Astrocyte of the spinal cord (primary cell): Measurements from ENCODE around the gene MATN1.

Experiments used
- DNase-seq: peaks from one replicate; pipeline ENCODE4 v3.0.0; 2011; ENCODE audit warnings: low read depth, low spot score
- H3K4me3 ChIP-seq: 2 replicates; pipeline ENCODE4 v1.5.1; 2011; ENCODE audit warnings: low read depth, mild to moderate bottlenecking, low read length, moderate library complexity
- CTCF ChIP-seq: IDR thresholded peaks from 2 replicates; pipeline ENCODE4 v1.5.1; 2012; ENCODE audit warnings: low read depth, mild to moderate bottlenecking, low read length, inconsistent platforms
- in situ Hi-C: cut with HindIII; loops from 2 replicates; pipeline ENCODE4 v1.10.0; 2017; ENCODE audit warnings: low sequenced_read_pairs

MATN1 gene

GRCh38 chr1:30682396-30683275 lies 40.7 kb downstream of the MATN1 start:
- in situ Hi-C loops, result no loop called here
- no peak for TF ChIP-seq CTCF
- H3K4me3 ChIP-seq, result no peak overlapping the region
- DNase-seq, result no peak

GRCh38 chr1:30681782-30682181 lies 41.6 kb downstream of the MATN1 start:
- no peak overlapping the region for H3K4me3 ChIP-seq
- in situ Hi-C loops, result no loop called here
- no peak for DNase-seq
- no peak for TF ChIP-seq CTCF

GRCh38 chr1:30680879-30681278 lies 42.5 kb downstream of the MATN1 start:
- H3K4me3 ChIP-seq, result no peak overlapping the region
- no peak for DNase-seq
- in situ Hi-C loops, result no loop called here
- TF ChIP-seq CTCF, result no peak

- in situ Hi-C loops, result no loop called here
Measured at GRCh38 chr1:30680429-30680828, 43.0 kb downstream of the MATN1 start.

GRCh38 chr1:30679976-30680305 lies 43.4 kb downstream of the MATN1 start:
- DNase-seq, result no peak
- in situ Hi-C loops, result no loop called here
- no peak for TF ChIP-seq CTCF
- H3K4me3 ChIP-seq, result no peak overlapping the region

More at GRCh38 chr1:30680429-30680828, 43.0 kb downstream of the MATN1 start:
- no peak for TF ChIP-seq CTCF
- H3K4me3 ChIP-seq, result no peak overlapping the region
- no peak for DNase-seq

GRCh38 chr1:30679201-30679975 lies 44.0 kb downstream of the MATN1 start:
- no peak for TF ChIP-seq CTCF
- no peak for DNase-seq
- no peak overlapping the region for H3K4me3 ChIP-seq
- in situ Hi-C loops, result no loop called here
